Thyroid gland (tissue), 4 donors: ENCODE data around the gene C8B. TPM values are rescaled to one million over a fixed set of nuclear protein-coding genes. Genes with fewer than 3 reads are reported as not detected.
A peak's percentile ranks its signal among the peaks of the same experiment; 100 is the strongest.

Experiments used
- DNase-seq, 2 donors: peaks; one replicate each; pipeline ENCODE4 v3.0.0-alpha.2; 2019
- H3K27ac ChIP-seq, 3 donors: fragments of 200-600 bp; sonication (generic); 1 replicate in 2 of 3; 2 replicates in 1 of 3; pipeline ENCODE4 v1.5.1; 2016 to 2019; ENCODE audit warnings: mild to moderate bottlenecking in 1 of 3, moderate library complexity in 1 of 3
- H3K27me3 ChIP-seq: fragments of 200-600 bp; sonication (generic); one replicate; pipeline ENCODE4 v1.5.1; 2019
- H3K36me3 ChIP-seq, 2 donors: fragments of 200-600 bp; sonication (generic); one replicate each; pipeline ENCODE4 v1.5.1; 2016 to 2019
- H3K4me1 ChIP-seq, 2 donors: fragments of 200-600 bp; sonication (generic); one replicate each; pipeline ENCODE4 v1.5.1; 2017 to 2019
- H3K4me3 ChIP-seq, 3 donors: fragments of 200-600 bp; sonication (generic); replicated peaks in 1 of 3; 1 replicate in 2 of 3; 2 replicates in 1 of 3; pipeline ENCODE4 v1.5.1; 2016; ENCODE audit warnings: mild to moderate bottlenecking in 1 of 3
- H3K9me3 ChIP-seq: fragments of 200-600 bp; sonication (generic); one replicate; pipeline ENCODE4 v1.5.1; 2017
- POLR2A ChIP-seq, 2 donors: fragments of 450-650 bp; IDR thresholded peaks; one replicate each; pipeline ENCODE4 v1.6.1; 2017; ENCODE audit warnings: antibody characterized with exemption in 2 of 2, mild to moderate bottlenecking in 2 of 2, moderate library complexity in 1 of 2
- WGBS, 2 donors: methylation state at CpG; one replicate each; pipeline ENCODE4 v1.1.5; 2017; 5-methylcytosine and 5-hydroxymethylcytosine counted together
- intact Hi-C: fragments of 100-400 bp; cut with DNase I; formaldehyde crosslinking; loops from one replicate; pipeline ENCODE4 v1.15.1; 2023
- total RNA-seq, 4 donors: library from RNA; depleted of rRNA; stranded (reverse); fragments of >200 nt; gene quantifications; one replicate each; pipeline ENCODE4 v1.2.3, GENCODE V29; 2016
- TF ChIP-seq, protein P1 (sequence below), 6 experiments: fragments of 200-600 bp in 3 of 6; fragments of 450-650 bp in 3 of 6; sonication (generic) in 3 of 6; IDR thresholded peaks; one replicate each; pipeline ENCODE4 v1.5.1; 2016 to 2019; ENCODE audit warnings: antibody characterized with exemption in 6 of 6, mild to moderate bottlenecking in 2 of 6, inconsistent platforms in 1 of 6, moderate library complexity in 1 of 6

C8B gene
- total RNA-seq, 4 donors from 2014 or later: not detected

DNA sequence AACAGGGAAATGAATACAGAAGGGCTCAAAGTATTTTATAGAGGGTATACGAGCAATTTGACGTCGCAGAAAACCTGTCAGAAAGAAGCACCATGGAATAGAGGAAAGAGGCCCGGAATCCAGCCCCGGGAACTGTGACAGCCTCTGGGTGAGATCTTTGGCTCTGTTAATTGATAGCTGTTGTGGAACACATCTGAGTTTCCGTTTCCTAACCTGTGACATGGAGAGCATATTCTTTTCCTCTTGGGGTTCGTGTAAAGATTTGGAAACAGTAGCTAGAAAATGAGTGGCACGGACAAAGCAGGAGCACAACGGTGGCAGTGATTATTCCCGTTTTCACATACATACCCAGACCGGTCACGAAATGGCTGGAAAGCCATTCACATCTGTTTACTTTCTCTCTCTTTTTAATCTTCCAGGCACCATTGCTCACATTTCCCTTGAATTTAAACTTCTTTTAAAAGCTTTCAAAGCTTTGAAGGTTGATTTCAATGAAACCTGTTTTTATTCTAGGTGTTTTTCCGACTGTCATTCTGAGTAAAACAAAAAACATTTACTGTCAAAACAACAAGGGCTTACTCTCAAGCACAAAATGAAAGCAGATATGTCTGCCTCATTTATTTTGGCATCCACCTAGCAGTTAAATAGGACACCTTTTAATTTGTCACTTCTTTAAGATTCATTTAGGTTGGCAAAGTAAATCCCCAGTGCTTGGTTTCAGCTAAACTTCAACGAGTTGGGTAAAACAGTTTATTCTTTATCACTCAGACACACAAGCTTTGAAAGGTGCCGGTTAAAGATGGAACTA, 26.7 kb upstream of the C8B start:
- TF ChIP-seq, protein P1, sequence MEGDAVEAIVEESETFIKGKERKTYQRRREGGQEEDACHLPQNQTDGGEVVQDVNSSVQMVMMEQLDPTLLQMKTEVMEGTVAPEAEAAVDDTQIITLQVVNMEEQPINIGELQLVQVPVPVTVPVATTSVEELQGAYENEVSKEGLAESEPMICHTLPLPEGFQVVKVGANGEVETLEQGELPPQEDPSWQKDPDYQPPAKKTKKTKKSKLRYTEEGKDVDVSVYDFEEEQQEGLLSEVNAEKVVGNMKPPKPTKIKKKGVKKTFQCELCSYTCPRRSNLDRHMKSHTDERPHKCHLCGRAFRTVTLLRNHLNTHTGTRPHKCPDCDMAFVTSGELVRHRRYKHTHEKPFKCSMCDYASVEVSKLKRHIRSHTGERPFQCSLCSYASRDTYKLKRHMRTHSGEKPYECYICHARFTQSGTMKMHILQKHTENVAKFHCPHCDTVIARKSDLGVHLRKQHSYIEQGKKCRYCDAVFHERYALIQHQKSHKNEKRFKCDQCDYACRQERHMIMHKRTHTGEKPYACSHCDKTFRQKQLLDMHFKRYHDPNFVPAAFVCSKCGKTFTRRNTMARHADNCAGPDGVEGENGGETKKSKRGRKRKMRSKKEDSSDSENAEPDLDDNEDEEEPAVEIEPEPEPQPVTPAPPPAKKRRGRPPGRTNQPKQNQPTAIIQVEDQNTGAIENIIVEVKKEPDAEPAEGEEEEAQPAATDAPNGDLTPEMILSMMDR (IDR thresholded peaks at IDR 0.05): no peak
- TF ChIP-seq POLR2A (IDR thresholded peaks at IDR 0.05): no peak
- peak overlapping the region in 2 of 3 donors; percentile 51 to 56 for H3K27ac ChIP-seq
- no peaks in the 10 kb centered on the region for H3K27me3 ChIP-seq
- 74 to 78% methylated on average over 15 of the region's 15 CpGs for WGBS, 2 donors
- H3K4me1 ChIP-seq: peaks cover 4 to 10% of the 10 kb centered on the region in 2 donors
- no peaks in the 10 kb centered on the region for H3K36me3 ChIP-seq
- no peaks in the 10 kb centered on the region for H3K9me3 ChIP-seq
- H3K4me3 ChIP-seq: no peak overlapping the region
- intact Hi-C loops: no loop called here
- DNase-seq: no peak

DNA sequence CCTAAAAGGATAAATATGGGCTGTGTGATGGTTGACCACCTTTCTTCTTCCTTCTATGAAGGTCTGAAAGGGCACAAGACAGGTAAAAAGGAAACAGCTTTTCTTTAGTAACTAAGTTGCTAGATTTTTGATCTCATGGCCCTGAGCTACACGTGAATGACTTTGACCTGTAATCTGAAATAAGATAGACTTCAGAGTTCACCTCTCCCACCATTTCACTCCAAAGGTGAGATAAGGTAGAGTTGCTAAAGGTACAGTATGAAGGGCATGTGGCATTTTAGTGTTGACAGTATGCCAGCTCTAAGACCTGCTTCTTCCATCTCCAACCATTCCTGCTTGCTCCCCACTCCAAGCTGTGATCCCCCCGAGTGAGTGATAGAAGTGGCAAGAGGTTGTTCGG, 25.8 kb upstream of the C8B start:
- H3K36me3 ChIP-seq: no peaks in the 10 kb centered on the region
- DNase-seq: no peak
- 87 to 88% methylated on average over 3 of the region's 3 CpGs for WGBS, 2 donors
- intact Hi-C loops: no loop called here
- no peaks in the 10 kb centered on the region for H3K9me3 ChIP-seq
- TF ChIP-seq POLR2A (IDR thresholded peaks at IDR 0.05): no peak
- TF ChIP-seq, protein P1 (IDR thresholded peaks at IDR 0.05): no peak
- H3K27ac ChIP-seq: no peak overlapping the region
- no peak overlapping the region for H3K4me3 ChIP-seq
- H3K4me1 ChIP-seq: peaks cover 4 to 10% of the 10 kb centered on the region in 2 donors
- no peaks in the 10 kb centered on the region for H3K27me3 ChIP-seq

DNA sequence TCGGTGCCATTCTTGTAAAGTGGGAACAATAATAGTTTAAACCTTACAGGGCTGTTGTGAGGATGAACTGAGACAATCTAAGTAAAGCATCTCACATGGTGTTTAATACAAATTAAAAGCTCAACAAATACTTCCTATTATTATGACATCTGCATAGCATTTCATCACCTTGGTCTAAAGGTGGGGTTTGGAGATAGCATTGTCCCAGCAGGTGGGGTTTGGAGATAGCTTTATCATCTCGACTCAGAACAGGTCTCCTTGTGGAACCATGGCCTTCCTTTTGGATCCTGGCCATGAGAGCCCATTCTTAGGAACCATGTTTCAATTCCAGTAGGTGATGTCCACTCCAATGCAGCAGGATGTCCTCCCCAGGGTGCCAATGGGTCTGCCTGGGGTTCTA, 20.6 kb upstream of the C8B start:
- H3K36me3 ChIP-seq: no peaks in the 10 kb centered on the region
- WGBS, 2 donors: 92 to 93% methylated on average over 2 of the region's 2 CpGs
- DNase-seq: no peak
- no peaks in the 10 kb centered on the region for H3K27me3 ChIP-seq
- intact Hi-C loops: no loop called here
- no peak overlapping the region for H3K4me3 ChIP-seq
- H3K9me3 ChIP-seq: no peaks in the 10 kb centered on the region
- TF ChIP-seq, protein P1 (IDR thresholded peaks at IDR 0.05): no peak
- H3K27ac ChIP-seq: no peak overlapping the region
- H3K4me1 ChIP-seq: no peaks in the 10 kb centered on the region

DNA sequence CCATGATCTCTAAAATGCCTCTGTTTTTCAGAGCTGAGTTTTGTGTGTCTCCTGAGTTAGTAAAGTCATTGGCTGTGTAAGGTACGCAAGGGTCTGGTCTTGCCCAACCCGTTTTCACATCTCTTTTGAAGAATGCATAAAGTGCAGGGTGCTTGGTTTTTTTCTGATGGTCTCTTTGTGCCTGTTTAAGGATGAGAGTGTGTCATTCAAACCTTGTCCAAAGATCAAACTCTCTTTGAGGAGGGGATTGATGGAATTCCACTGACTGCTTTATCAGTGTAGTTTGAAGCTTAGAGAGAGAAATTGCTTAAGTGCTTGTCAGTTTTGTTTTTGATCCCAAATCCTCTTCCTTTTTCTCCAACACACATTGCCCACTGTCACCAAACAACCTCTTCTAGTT, 20.0 kb upstream of the C8B start:
- WGBS, 2 donors: 82 to 84% methylated on average over 2 of the region's 2 CpGs
- intact Hi-C loops: no loop called here

DNA sequence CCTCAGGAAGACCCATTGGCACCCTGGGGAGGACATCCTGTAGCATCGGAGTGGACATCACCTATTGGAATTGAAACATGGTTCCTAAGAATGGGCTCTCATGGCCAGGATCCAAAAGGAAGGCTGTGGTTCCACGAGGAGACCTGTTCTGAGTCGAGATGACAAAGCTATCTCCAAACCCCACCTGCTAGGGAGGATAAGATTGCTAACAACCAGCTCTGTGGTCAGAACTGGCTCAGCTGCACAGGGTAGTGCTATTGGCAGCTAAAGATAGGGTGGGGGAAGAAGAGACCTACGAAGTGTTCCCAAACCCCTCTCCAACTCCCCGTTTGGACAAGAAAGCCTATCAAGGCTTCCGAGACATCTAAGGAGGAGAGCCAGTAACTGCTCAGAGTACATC, 17.7 kb upstream of the C8B start:
- H3K9me3 ChIP-seq: no peaks in the 10 kb centered on the region
- no peak overlapping the region for H3K27ac ChIP-seq
- no peak overlapping the region for H3K4me3 ChIP-seq
- no peak for TF ChIP-seq POLR2A (IDR thresholded peaks at IDR 0.05)
- TF ChIP-seq, protein P1 (IDR thresholded peaks at IDR 0.05): no peak
- intact Hi-C loops: no loop called here
- no peaks in the 10 kb centered on the region for H3K36me3 ChIP-seq
- WGBS, 2 donors: 86 to 88% methylated on average over 6 of the region's 6 CpGs
- H3K4me1 ChIP-seq: peaks cover 0 to 7% of the 10 kb centered on the region in 2 donors
- no peaks in the 10 kb centered on the region for H3K27me3 ChIP-seq
- DNase-seq: no peak

More for the DNA sequence above, 20.0 kb upstream of the C8B start:
- Histone ChIP-seq H3K4me3 (no peak overlapping the region), H3K27ac (no peak overlapping the region), H3K36me3 (no peaks in the 10 kb centered on the region), H3K27me3 (no peaks in the 10 kb centered on the region), H3K9me3 (no peaks in the 10 kb centered on the region), H3K4me1 (no peaks in the 10 kb centered on the region)
- TF ChIP-seq, protein P1 (IDR thresholded peaks at IDR 0.05): no peak
- TF ChIP-seq POLR2A (IDR thresholded peaks at IDR 0.05): no peak
- no peak for DNase-seq
